Hepatocyte (in vitro differentiated cells): ENCODE measurements around the gene CENPB. TPM values are rescaled to one million over a fixed set of nuclear protein-coding genes. Genes with fewer than 3 reads are reported as not detected.

Experiments used
- DNase-seq: peaks from one replicate; pipeline ENCODE4 v3.0.0-alpha.2; 2016; ENCODE audit warnings: low spot score
- H2AFZ ChIP-seq: fragments of 200-600 bp; sonication (generic); 2 replicates; pipeline ENCODE4 v1.6.0; 2016; ENCODE audit warnings: antibody characterized with exemption, mild to moderate bottlenecking
- H3K27ac ChIP-seq: fragments of 200-600 bp; sonication (generic); 2 replicates; pipeline ENCODE4 v1.5.1; 2016; ENCODE audit warnings: mild to moderate bottlenecking
- H3K27me3 ChIP-seq: fragments of 200-600 bp; sonication (generic); 2 replicates; pipeline ENCODE4 v1.6.1; 2016
- H3K36me3 ChIP-seq: fragments of 200-600 bp; sonication (generic); replicated peaks from 2 replicates; pipeline ENCODE4 v1.5.1; 2016; ENCODE audit warnings: low read depth; ENCODE audit not compliant: insufficient read depth
- H3K4me1 ChIP-seq: fragments of 200-600 bp; sonication (generic); 2 replicates; pipeline ENCODE4 v1.5.1; 2016; ENCODE audit warnings: mild to moderate bottlenecking, moderate library complexity; ENCODE audit not compliant: insufficient read depth
- H3K4me2 ChIP-seq: fragments of 200-600 bp; sonication (generic); 2 replicates; pipeline ENCODE4 v1.6.0; 2016
- H3K4me3 ChIP-seq: fragments of 200-600 bp; sonication (generic); 2 replicates; pipeline ENCODE4 v1.5.1; 2016; ENCODE audit warnings: mild to moderate bottlenecking
- H3K79me2 ChIP-seq: fragments of 200-600 bp; sonication (generic); 2 replicates; pipeline ENCODE4 v1.6.0; 2017; ENCODE audit warnings: mild to moderate bottlenecking
- H3K9me2 ChIP-seq: fragments of 200-600 bp; sonication (generic); replicated peaks from 2 replicates; pipeline ENCODE4 v1.6.0; 2017; ENCODE audit warnings: mild to moderate bottlenecking; ENCODE audit not compliant: insufficient read depth
- H3K9me3 ChIP-seq: fragments of 200-600 bp; sonication (generic); 2 replicates; pipeline ENCODE4 v1.5.1; 2016; ENCODE audit warnings: low read depth, mild to moderate bottlenecking
- H4K20me1 ChIP-seq: fragments of 200-600 bp; sonication (generic); 2 replicates; pipeline ENCODE4 v1.6.0; 2016; ENCODE audit warnings: mild to moderate bottlenecking; ENCODE audit not compliant: insufficient read depth, poor library complexity, severe bottlenecking
- CTCF ChIP-seq: fragments of 200-600 bp; sonication (generic); IDR thresholded peaks from 2 replicates; pipeline ENCODE4 v1.5.1; 2016; ENCODE audit warnings: antibody characterized with exemption, mild to moderate bottlenecking; ENCODE audit not compliant: poor library complexity
- EZH2 ChIP-seq: fragments of 200-600 bp; sonication (generic); IDR thresholded peaks from 2 replicates; pipeline ENCODE4 v1.6.1; 2016; ENCODE audit warnings: antibody characterized with exemption, mild to moderate bottlenecking, borderline replicate concordance
- EZH2phosphoT487 ChIP-seq: fragments of 200-600 bp; sonication (generic); IDR thresholded peaks from one replicate; pipeline ENCODE4 v1.6.1; 2018; ENCODE audit warnings: antibody characterized with exemption, mild to moderate bottlenecking, low read depth, moderate library complexity; ENCODE audit not compliant: unreplicated experiment, severe bottlenecking
- WGBS: methylation state at CpG from one replicate; pipeline ENCODE4 v1.1.6; 2016; ENCODE audit warnings: low lambda C conversion rate; ENCODE audit errors: missing lambda C conversion rate; 5-methylcytosine and 5-hydroxymethylcytosine counted together
- polyA plus RNA-seq: library from polyadenylated mRNA; unstranded; fragments of >200 nt; fragmentation: Nextera tagmentation; extraction: Ambion mirVana; gene quantifications from 2 replicates; pipeline ENCODE4 v1.2.1, GENCODE V29; 2016
- total RNA-seq: library from RNA; depleted of rRNA; stranded (reverse); fragments of >200 nt; gene quantifications from 2 replicates; pipeline ENCODE4 v1.2.3, GENCODE V29; 2014

CENPB gene
- total and polyA plus RNA-seq, 2 experiments from 2014 or later: 21.2 to 46.7 TPM

- H3K79me2 ChIP-seq: no peaks in the 10 kb centered on the region
- no peak overlapping the region for H3K4me2 ChIP-seq
- H3K4me1 ChIP-seq: no peaks in the 10 kb centered on the region
- H3K9me2 ChIP-seq: no peaks in the 10 kb centered on the region
- peak; percentile 5 for DNase-seq
- H3K27me3 ChIP-seq: peaks cover 11% of the 10 kb centered on the region
- TF ChIP-seq CTCF: no peak
- TF ChIP-seq EZH2: no peak
- TF ChIP-seq EZH2phosphoT487: no peak
- H3K36me3 ChIP-seq: no peaks in the 10 kb centered on the region
- no peak overlapping the region for H2AFZ ChIP-seq
- no peaks in the 10 kb centered on the region for H3K9me3 ChIP-seq
- 73% methylated on average over 7 of the region's 7 CpGs for WGBS
- H4K20me1 ChIP-seq: no peaks in the 10 kb centered on the region
- no peak overlapping the region for H3K4me3 ChIP-seq
- H3K27ac ChIP-seq: no peak overlapping the region
These were observed 46.6 kb downstream of the CENPB start for GRCh38 chr20:3739926-3740451.

- peak; percentile 3 for DNase-seq
- no peak overlapping the region for H2AFZ ChIP-seq
- no peaks in the 10 kb centered on the region for H3K36me3 ChIP-seq
- no peaks in the 10 kb centered on the region for H3K4me1 ChIP-seq
- no peaks in the 10 kb centered on the region for H3K9me3 ChIP-seq
- H3K27ac ChIP-seq: no peak overlapping the region
- TF ChIP-seq EZH2 (no peak), EZH2phosphoT487 (no peak), CTCF (no peak)
- no peak overlapping the region for H3K4me3 ChIP-seq
- H3K4me2 ChIP-seq: no peak overlapping the region
- no peaks in the 10 kb centered on the region for H4K20me1 ChIP-seq
- H3K27me3 ChIP-seq: peaks cover 4% of the 10 kb centered on the region
- H3K79me2 ChIP-seq: no peaks in the 10 kb centered on the region
- WGBS: 83% methylated on average over 19 of the region's 19 CpGs
- H3K9me2 ChIP-seq: no peaks in the 10 kb centered on the region
These were observed 47.2 kb downstream of the CENPB start for GRCh38 chr20:3739054-3739925.

GRCh38 chr20:3738111-3739053 is 48.2 kb downstream of the CENPB start:
- H2AFZ ChIP-seq: no peak overlapping the region
- no peak overlapping the region for H3K4me2 ChIP-seq
- H3K9me3 ChIP-seq: no peaks in the 10 kb centered on the region
- H3K27ac ChIP-seq: no peak overlapping the region
- H3K36me3 ChIP-seq: no peaks in the 10 kb centered on the region
- TF ChIP-seq EZH2 (no peak), CTCF (no peak), EZH2phosphoT487 (no peak)
- peaks cover 2% of the 10 kb centered on the region for H3K4me1 ChIP-seq
- WGBS: 50% methylated on average over 11 of the region's 11 CpGs
- no peaks in the 10 kb centered on the region for H4K20me1 ChIP-seq
- H3K27me3 ChIP-seq: no peaks in the 10 kb centered on the region
- peak; percentile 3 for DNase-seq
- no peaks in the 10 kb centered on the region for H3K9me2 ChIP-seq
- H3K79me2 ChIP-seq: no peaks in the 10 kb centered on the region
- H3K4me3 ChIP-seq: no peak overlapping the region
